Middle frontal gyrus (tissue), 1 donor: ENCODE data around the gene H1-8.

Source experiments
- DNase-seq: peaks from one replicate; pipeline ENCODE4 v3.0.0-alpha.2; 2015; ENCODE audit warnings: low spot score; ENCODE audit errors: extremely low spot score

H1-8 gene

DNA sequence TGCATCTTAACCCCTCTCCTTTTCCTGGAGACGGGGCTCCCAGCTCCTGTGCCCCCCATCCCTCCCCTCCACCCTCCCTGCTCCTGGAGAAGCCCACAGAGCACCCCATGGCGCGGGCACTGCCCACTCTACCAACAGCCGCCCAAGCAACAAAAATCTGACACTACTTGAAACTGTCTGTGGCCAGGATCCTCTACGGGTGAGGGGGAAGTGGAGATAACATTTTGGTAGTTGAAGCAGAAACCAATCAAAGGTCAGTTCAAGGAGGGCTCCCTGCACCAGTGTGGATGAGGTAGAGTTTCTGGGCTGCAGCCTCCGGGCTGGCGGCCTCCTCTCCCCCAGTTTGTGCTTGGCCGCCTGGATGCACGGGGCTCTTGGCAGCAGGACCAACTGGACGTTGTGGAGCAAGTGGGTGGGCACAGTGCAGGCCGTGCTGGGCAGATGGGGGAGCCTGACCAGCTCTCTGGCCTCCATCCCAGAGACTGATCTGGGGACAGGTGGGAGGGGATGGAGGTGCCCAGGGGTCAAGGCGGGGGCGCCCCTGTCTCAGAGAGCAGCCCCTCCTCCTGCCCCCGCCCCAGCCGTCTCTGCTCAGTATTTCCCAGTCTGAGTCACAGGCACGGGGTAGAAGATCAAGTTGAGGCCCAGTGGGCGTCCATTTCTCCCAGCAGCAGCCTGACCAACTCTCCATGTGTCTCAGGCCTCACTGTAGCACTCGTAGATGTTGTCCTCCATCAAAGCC lies 12.8 kb downstream of the H1-8 start:
- DNase-seq, result no peak

DNA sequence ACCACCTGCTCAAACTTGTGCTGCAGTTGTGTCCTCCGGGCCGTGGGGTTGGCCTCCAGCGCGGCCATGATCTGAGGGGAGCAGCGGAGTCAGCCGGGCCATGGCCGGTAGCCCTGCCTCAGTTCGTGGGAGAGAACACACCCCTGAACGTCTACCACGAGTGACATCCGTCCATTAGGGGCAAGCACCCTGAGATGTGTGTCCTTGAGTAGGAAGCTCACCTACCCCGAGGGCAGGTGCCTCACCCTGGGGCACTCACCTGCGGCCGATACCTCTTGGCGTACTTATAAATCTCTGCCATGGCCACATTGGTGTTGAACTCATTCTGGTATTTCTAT lies 13.4 kb downstream of the H1-8 start:
- DNase-seq, result no peak

DNA sequence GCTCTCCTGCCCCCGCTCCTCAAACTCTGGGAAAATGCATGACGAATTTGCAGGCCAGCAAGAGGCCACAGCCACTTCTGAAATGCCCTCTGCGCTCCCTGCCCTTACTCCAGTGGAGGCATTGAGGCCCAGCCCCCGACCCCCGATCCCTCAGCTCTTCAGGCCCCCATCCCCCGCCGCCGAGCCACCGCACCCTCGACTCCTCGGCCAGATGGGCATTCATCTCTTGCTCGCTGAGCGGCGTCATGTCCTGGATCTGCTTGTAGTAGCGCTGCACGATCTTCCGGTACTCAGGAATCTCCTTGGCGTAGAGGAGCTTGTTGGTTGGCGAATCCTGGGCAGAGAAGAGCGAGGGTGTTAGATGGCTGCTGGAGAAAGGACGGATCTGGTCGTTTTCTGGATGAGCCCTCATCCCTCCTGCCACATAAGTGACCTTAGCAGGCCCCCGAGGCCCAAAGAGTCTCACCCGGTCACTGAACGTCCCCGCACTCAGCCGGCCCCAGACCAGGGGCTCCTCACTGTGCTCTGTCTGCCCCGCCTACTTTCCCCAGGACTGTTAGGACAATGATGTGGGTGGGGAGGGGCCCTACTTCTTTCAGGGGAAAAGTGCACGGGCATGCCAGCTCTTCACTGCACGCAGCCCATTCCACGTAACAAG lies 14.0 kb downstream of the H1-8 start:
- DNase-seq, result no peak

DNA sequence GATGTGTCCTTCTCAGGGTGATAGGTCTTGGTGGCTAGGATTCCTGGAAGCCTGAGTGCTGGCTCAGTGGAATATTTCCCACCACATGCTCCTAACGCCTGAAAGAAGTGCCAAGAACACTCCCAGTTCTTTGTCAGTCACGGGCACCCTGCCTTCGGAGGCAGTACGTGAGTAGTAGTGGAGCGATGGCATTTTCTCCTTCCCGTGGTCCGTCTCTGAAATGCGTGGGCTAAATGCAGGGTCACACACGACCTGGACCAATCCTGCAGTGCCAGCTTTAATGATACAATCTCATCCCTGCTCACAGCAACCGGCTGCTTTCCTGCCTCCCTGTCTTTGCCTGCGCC lies 14.5 kb downstream of the H1-8 start:
- no peak for DNase-seq

DNA sequence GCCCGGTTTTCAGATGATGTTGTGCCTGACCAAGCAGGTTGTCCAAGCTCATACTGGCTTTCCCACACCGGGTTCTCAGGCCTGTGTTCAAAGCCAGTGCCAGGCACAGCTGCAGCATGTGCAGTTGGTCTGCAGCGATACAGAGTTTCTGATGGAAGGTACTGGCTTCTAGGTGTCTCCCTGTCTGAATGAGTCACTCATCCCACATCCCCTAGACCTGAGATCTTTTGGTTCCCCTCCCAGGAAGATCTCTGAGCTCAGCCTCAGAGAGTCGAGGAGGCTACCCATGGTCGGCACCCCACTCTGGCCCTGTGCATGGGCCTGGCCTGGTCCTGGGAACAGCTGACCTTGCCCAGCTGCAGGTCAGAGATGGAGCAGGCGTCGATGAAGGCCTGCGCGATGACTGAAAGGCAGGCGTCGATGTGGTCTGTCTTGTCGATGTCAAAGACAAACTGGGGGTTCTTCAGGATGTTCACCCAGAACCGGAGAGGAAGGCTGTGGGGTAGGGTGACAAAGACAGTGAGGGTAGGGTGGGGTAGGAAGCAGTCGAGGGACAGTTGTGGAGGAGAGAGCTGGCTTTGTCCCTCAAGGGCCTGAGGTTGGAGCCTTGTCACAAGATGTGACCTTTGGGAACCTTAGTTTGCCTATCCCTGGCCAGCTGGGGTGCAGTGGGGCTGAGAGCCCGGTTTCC lies 15.3 kb downstream of the H1-8 start:
- no peak for DNase-seq

DNA sequence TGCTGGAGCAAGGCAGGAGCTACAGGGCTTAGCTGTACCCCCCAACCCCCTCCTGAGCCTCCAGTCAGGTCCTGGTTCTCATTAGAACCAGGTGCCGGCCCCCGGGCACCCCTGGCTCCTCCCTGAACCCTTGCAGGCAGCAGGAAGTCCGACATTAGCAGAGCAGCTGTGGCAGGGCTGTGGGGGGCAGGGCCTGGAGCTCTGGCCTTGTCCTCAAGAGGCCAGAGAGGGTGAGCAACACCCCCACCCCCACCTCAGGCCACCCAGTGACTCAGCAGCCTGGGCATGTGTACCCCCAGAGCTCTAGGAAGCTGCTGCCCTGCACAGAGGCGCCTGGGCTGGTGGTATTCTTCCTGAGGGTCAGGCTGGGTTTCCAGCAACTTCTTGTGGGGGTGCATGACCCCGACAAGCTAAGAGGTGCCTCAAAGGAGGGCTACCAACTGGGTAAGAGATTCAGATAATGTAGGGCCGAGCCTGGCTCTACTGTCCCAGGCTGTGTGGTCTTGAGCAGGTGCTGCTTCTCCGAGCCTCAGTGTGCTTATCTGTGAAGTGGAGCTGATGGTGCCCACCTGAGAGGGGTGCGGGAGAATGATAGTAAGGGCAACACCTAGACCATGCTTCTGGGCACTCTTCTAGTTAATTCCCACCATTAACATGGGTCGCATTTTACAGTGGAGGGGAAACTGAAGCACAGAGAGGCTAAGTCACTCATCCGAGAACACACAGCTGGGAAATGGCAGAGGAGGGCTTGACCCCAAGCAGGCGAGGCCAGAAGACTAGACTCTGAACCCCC lies 16.0 kb downstream of the H1-8 start:
- no peak for DNase-seq

DNA sequence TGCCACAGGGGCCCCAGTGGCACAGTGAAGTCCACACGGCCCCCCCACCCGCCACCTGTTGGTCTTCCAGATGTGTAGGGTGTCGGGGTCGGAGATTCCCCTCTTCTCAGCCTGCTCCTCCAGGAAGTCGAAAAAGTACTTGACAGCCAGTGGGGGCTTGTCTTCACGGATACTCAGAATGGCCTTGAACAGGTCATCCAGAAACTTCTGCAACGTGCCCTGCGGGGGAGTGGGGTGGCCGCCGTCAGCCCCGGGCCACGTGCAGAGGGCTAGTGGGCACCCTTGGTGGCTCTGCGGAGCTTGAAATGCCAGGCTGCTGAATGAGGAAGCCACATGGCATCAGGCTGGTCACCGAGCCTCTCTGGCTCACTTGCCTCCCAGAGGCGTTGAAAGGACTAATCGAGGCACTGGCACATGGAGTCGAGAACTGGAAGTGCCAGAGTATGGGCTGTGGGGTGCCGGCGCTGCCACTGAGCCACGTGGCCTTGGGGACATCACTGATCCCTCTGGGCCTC lies 16.6 kb downstream of the H1-8 start:
- DNase-seq, result no peak

DNA sequence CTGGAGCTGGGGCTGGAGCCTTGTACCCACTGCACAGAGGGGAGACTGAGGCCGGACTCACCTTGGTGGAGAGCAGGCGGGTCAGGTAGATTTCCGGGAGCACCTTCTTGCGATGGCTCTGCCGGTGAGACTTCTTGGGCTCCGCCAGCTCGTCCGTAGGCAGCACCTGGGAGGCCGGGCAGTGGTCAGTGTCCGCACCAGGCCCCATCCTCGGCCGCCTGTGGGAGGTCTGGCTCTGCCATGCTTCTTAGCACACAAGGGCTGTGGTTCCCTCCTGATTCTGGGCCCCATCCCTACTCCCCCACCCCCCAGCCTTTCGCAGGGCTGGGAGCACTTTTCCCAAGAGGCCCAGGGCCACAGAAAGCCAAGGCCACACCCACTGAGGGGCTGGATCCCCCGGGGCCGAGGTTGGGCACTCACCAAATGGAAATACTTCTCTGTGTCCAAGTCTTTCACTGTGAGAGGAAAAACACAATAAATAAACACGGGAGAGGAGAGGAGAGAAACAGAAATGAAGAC lies 17.4 kb downstream of the H1-8 start:
- DNase-seq, result no peak

DNA sequence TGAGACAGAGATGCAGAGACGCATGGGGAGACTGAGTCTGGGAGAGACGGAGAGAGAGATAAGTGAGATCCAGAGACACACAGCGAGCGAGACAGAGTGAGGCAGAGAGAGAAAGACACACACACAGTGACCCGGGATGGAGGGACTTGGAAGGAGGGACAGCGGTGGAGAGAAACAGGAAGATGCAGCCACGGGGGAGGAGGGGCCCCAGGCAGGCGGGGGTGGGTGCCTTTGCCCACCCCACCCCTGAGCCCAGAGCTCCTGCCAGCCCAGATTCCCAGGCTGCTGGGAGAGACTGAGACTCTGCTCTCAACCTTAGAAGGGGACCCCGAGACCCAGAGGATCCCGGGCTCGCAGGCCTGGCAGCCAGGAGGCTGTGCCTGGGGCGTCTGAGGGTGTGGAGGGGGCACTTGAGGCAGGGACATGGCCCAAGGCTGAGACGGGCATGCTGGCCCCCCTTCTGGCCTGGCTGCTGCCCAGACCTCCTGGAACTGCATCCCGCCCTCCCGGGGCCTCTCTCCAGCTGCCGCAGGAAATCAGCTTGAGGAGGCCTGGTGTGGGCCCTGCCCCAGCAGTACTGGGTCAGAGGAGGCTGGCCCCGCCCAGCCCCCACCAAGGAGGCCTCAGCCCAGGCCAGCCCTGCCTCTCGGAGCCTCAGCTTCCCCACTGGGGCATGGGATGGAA lies 18.1 kb downstream of the H1-8 start:
- DNase-seq, result no peak

DNA sequence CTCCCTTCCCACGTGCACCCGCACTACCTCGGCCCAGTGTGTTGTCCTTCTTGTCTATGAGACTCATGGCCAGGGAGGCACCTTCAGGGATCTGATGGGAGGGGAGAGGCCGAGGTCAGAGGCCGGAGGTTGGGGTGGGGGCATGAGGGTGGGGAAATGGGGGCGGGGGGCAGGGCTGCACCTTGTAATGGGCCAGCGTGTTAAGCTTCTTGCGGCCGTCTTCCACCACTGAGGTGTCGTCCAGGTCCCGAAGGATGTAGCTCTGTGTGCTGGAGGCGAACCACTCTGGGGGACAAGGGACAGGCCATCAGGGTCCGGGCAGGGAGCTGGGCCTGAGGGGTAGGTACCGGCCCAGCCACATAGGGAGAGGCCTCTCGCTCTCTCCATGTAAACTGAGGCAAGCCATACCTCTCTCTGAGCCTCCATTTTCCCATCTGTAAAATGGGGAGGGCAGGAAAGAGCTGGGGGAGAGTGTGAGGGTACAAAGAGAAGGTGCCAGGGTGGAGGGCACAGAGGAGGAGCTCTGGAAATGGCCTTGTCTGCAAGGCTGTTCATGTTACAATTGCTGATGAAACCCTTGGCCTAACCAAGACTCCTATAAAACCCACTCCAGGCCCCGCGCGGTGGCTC lies 18.8 kb downstream of the H1-8 start:
- DNase-seq, result no peak

DNA sequence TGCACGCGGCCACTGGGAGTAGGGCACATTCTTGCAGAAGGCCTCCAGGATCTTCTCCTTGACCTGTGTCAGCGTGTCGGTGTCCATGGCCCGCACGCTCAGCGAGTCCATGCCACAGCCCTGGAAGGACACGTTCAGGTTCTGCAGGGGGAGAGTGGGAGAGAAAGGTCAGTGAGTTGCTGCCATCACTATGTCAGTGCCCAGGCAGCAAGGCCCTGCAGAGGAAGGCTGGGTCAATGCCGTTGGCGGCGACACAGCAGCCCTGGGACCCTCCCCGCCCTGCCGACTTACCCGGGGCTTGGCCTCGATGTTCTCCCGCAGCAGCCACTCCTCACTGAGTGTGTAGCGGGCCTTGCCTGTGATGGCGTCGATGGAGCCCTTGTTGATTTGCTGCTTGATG lies 19.8 kb downstream of the H1-8 start:
- no peak for DNase-seq

DNA sequence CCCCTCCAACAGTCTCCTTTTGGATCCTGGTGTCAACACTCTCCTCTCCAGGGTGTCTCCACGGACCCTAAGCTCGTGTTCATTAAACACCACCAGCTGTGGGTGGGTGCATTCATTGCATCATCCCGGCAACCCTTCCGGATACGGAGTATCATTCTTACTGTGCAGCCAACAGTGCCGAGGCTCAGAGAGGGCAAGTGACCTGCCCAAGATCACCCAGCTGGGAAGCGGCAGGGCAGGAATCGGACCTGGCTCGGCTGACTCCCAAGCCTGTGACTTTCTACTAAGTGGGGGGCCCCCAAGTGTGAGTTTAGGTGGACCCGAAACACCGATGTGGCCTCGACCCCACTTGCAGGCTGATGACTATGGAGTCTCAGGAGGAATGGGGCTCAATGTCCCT lies 20.4 kb downstream of the H1-8 start:
- DNase-seq, result no peak

DNA sequence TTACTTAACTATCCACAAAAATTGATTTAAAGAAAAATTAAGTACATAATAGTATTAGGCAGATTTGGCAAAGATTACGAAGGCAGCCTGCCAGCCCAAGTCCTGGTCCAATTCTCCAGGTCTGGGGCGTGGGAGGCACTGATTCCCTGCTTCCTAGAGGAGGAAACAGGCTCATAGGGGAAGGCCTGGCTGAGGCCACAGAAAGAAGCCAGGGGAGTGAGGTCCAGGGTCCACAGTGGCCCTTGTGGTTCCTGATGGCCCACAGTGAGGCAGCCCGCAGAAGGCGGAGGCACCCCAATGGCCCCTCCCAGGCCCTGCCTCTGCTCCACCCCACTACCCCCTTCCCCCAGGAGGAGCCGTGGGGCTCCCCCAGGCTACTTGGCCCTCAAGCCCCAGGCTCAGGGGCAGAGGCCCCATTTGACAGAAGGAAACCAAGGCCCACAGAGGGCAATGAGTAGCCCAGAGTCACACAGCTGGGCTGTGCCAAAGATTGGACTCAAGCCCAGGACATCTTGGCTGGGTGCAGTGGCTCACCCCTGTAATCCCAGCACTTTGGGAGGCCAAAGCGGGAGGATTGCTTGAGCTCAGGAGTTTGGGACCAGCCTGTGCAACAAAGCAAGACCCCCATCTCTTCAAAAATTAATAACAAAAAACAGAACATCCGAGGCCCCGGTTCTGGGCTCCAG lies 21.0 kb downstream of the H1-8 start:
- no peak for DNase-seq

DNA sequence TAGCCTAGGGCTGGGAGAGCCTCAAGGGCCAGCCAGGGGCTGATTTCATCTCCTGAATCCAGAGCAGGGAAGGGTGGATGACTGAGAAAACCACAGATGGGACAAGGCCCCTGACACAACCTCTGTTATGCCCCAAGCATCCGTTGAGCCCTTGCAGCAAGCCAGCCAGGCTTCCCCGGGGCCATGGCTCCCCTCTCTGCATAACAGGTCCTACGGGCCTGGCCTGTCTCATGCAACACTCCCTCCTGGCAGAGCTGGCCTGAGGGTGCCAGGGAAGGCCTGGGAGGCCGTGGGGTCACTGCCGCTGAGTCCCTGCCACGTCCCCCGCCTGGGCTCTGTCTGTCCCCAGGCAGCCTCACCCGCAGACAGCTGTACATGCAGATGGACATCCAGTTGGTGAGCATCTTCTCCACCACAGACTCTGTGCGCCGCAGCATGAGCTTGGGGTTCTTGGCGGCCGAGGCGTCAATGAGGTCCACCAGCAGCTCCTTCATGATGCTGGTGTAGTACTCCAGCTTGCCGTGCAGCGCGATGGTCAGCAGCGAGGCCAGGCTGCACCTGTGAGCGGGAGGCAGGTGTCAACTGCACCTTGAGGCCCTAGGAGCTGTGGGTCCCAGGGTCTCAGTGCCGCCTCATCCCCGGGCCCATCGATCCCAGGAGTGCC lies 22.1 kb downstream of the H1-8 start:
- no peak for DNase-seq

DNA sequence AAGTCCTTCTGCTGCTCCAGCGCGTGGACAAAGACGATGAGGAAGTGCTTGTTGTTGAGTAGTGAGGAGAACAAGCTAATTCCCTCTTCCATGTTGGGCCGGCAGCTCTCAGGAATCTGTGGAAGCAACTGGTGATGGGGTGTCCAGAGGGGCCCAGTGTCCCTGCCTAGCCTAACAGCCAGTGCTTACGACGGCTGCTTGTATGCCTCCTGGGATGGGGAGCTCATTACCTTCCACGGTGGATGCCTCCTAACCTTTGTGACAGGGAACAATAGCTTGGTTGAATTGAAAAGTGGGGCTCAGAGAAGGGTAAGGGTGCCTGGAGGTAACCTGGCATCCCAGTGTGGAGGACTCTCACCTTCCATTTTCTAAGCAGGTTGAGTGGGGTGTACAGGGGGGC lies 22.9 kb downstream of the H1-8 start:
- DNase-seq, result no peak

DNA sequence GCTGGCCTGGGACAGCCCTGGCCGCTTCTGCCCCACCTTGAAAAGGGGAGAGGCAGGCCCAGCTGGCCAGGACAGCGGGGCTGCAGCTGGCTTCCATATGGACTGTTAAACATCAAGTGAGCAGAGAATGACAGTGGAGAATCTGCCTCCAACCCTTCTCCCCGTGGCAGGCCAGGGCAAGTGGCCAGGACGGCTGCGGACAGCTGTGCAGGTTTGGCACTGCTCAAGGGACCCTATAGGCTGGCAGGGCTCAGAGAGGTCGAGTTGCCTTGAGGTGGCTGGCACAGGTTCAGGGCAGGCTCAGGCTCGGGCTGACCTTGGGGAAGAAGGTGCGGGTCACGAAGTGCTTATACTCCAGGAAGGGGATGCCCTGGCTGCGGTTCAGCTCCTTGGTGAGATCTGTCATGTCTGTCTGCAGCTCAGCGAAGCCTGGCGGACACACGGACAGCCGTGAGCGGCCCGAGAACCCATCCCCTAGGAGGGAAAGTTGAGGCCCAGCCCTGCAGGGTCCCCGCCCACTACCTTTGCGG lies 24.3 kb downstream of the H1-8 start:
- DNase-seq, result no peak

DNA sequence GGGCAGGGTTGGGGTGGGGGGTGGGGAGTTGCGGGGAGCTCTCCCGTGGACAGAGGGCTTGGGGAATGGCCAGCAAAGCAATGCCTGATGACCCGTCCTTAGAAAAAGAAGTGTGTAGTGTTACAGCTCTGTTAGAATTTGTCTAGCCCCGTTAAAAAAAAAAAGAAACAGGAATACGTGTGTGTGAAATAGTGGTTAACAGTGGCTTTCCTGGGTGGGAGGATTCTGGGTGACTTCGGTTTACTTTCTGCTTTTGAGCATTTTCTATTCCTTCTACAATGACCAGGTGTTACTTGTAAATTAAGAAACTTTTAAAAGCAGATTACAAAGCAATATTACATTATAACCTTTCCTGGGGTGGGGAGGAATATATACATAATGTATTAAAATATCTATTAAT lies 25.0 kb downstream of the H1-8 start:
- DNase-seq, result no peak

DNA sequence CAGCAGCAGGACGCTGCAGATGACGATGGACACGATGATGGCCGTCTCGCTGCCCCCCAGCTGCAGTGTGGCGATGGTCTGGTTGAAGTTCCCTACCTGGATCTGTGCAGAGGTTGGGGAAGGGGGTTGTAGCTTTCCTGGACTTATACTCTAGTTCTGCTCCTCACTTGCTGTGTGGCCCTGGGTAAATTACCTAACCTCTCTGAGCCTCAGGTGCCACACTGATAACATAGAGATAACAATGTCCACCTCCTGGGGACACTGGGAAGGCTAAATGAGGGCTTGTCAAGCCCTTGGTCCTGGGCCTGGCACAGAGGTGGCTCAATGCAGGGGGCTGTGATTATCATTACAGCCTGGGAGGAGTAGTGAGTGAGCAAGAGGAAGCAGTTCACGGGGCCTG lies 26.9 kb downstream of the H1-8 start:
- DNase-seq, result no peak
